HS-27A (cell line): Measurements from ENCODE around the gene SEPTIN8.

Experiments used
- DNase-seq: peaks from one replicate; pipeline ENCODE4 v3.0.0-alpha.2; 2012; ENCODE audit warnings: low read depth, missing footprints

The SEPTIN8 gene

DNA sequence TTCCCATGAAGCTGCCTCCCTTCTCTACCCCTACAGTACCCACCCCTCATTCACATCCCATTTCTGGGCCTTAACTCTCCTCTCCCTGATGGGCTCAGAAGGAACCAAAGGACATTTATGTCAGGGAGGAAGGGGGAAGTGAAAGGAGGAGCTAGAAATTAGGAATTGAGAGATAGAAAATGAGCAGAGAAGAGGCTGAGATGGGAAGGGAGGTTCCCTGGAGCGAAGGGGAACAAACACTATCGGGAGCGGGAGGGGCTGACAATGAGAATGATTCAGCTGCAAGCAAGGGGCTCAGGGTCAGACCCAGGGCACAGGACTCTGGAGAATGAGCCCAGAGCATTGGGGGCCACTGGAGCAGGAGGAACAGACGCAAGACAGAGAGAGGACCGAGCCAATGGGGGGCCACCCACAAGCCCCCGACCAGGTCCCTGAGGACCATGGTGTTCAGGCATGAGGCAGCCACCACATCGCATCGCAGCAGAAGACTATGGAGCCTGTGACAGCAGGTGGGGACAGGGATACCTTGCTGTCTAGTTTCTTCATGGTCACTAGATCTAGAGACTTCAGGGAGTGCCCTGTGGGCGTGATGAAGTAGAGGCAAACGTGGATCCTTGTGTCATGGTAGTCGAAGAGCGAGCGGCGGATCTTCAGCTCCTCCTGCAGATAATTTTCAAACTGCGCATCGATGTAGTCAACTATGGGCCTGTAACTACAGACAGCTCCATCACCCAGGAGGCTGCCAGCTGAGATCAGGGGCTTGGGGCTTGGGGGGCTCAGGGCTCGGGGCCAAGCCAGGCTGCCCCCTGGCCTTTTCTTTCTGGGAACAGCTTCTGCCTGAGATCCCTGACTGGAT lies 13.6 kb downstream of the SEPTIN8 start:
- no peak for DNase-seq

DNA sequence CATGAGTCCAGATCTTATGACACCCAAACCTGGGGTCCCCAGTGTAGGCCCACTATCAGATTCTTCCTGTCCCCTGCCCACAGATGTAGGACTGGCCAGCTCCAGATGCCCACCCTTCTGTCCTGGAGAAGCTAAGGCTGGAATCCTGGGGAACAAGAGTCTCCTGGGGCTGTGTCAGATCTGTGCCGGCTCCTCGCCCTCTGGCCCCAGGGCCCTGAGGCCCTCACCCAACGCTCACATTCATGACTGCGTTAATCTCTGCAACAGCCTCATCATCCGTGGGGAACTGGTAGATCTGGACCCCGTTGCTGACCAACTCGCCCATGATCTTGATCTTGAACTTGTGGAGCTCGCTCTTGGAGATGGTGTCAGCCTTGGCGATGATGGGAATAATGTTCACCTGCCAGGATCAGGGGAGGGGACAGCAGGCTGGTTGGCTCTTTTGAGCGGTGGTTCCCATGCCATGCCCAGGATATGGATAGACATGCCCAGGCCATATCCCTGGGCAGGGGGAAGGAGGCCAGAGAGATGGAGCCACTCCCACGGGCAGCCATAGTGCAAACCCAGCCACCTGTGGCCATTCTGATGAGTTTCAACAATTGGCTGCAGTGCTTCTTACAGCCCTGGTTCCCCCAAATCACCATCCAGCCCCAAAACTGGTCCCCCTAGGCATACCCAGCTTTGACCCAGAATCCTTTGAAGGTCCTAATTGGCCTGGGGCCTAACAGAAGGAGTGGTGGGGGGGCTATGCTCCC lies 14.6 kb downstream of the SEPTIN8 start:
- no peak for DNase-seq

DNA sequence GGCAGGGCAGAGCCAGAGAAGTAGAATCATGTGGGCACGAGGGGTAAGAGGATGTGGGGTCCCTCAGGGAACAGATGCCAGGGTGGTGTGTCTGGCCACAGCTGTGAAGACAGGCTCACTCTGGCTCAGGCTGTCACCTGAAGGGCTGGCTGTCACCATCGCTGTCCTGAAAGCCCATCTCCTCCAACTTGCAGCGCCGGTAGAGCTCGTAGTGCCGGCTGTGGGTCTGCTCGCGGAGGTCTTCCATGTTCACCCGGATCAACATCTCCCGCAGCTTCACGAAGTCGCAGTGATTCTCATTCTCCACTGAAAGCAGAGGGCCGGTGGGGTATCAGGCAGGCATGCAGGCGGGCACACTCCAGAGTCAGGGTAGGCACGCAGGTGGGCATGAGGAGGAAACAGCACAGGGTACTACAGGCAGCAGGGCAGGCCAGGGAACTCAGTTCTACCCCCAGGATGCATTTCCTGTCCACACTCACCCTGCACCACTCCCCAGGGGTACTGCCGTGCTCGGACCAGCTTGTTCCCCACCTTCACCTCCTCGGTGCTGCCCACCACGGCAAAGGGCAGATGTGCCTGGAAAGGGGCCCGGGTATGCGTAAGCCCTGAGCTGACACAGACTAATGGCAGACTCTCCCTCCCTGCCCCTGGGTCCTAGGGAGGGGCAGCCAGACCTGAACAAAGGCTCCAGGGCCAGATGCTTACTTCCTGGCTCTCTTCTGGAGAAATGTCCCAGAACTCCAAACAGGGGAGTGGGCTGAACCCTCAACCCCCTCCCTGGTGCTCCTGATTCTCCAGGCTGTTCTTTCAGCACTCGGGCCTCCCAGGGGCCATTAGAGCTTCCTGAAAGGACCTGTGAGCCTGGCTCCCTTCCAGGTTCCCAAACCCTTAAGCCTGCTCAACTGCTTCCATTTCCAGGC lies 15.5 kb downstream of the SEPTIN8 start:
- DNase-seq = no peak

DNA sequence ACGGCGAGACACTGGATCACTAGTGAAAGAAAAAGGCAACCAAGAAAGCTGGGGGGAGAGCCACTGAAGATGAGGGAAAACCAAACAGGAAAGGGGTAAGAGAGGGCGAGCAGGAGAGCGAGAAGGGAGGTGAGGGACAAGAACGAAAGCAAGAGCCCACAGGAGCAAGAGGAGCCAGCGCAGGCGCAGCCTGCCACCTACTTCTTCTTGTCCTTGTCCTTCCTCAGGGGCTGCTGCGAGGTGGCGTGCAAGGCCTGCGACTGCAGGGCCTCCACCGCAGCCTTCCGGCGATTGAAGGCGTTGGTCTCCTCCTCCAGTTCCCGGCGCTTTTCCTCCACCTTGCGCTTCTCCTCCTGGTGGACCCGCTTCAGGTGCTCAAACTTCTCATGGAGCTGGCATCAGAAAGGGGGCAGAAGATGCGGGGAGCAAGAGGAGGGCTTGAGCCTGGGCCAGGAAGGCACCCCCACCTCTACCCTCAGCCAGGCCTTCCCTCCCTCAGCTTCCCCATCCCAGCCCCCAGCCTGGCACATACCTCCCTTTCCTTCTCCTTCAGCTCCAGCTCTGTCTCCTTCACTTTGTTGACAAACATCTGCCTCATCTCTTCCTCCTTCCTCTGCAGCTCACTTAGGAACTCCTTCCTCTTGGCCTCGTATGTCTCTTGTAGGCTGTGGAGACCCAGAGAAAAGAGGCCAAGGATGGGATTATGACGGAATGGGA lies 16.3 kb downstream of the SEPTIN8 start:
- no peak for DNase-seq

DNA sequence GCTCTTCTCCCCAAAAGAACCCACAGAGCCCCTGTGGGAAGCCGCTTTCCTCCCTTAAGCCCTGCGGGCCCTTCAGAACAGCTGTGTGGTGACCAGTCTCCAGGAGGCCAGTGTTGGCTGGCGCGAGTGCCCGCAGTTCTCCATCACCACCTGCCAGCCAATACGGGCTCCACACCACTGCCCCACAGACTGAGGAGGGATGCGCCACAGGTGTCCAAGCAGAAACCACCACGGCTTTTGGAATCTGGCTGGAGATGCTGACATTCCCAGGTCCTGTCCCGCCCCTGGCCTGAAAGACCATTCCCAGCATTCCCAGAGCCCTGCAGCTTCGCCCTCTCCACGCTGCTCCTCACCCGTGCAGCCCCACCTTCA lies 17.0 kb downstream of the SEPTIN8 start:
- no peak for DNase-seq

DNA sequence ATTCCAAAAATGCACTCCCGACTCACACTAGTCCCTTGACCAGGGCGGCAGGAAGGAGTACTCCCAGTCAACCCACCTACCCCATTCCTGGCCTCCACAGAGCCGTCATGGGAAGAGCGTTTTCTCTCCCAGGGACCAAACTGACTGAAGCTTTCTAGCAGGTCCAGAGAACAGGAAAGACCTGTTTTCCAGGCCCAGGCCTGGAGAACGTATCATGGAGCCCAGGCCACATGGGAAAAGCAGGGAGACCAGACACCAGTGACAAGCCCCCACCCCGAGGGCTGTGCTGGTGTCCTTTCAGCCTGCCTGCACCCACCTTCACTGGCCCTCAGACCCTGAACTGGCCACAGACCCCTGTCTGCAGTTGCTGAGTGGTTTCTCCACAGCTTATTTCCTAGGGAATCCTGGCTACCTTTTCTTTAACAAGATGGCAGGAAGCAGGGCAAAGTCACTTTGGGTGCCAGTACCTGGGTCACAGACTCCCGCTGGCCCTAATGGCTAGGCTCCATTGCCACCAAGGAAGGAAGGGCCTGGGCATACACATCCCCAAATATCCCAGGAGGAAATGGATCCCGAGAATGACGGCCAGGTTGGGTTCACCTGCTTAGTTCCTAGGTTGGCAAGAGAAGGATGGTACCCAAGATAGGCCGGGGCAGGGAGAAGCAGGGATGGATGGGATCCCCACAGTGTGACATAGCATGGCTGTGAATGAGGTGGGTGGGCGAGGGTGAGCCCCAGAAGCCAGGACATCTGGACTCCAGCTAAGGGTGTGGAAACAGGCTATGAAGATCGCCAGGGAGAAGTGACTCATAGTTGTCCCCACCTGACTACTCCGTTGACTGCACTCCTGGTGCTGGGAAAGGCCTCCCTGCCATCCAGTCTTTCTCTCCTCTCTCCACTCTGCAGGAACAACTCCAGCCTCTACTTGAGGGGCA lies 17.7 kb downstream of the SEPTIN8 start:
- DNase-seq = no peak

DNA sequence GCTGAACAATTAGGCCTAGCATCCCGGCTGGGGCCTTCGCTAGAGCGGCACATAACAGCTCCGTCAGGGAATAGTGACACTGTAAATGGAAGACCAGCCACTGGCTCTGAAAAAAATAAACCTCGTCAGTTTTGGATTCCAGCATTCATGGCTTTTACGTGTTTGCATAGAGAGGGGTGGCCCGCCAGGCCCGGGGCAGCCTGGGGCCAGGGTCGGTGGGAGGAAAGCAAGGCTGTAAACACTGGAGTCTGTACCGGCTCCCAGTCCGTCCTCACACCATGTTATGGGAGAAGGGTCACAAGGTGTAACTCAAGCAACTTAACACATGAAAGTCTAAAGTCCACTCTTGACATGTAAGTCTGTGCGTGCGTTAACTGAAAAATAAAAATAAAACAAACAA lies 18.6 kb downstream of the SEPTIN8 start:
- no peak for DNase-seq

DNA sequence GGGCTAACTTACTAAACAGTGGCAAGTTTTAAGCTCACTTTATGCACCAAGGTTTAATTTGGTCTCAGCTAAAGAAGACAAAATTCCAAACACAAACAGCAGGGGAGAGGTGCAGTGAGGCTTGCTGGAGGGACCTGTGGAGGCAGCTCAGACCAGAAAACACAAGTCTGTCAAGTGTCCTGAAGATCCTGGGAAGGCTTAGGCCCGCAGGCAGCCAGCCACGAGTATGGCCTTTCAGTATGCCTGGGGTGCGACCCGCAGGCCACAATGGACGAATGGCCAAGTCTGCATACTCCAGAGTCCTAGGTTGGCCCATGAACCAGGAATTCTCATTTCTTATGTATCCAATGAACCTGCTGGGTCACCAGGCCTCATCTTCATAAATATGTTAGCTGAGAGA lies 20.5 kb downstream of the SEPTIN8 start:
- DNase-seq = no peak

DNA sequence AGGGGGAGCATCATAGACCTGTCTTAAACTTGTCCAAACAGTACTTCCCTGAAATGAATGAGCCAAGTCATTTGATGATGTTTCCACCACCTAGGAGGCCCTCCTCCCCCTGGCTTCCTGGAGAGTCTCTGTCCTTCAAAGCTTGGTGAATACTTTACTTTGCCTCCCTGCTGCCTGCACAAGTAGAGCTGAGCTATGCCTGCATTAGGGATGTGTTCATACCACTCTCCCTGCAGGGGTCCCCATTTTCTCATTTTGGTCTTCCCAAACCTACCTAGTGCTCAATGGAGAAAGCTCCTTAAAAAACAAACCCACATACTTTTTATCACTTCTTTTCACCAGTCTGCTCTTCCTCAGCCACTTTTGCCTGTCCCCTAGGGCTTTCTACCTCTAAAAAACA lies 22.1 kb downstream of the SEPTIN8 start:
- no peak for DNase-seq

DNA sequence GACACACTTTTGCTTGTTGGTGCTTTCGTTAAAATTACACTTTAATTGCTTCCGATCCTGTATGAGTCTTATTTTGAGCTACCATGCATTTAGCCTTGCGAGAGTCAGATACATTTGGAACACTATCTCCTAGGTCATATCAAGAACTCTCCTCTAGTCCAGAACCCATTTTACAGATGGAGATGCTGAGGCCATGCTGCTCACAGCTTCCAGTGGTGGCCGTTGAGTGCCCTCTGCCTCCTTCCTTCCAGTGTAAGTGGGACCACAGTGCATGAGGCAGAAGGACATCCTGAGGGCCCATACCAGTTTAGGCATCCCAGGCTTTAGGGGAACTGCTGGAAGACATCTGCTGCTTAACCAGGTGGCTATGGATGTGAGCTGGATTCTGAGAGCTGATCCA lies 22.9 kb downstream of the SEPTIN8 start:
- no peak for DNase-seq

DNA sequence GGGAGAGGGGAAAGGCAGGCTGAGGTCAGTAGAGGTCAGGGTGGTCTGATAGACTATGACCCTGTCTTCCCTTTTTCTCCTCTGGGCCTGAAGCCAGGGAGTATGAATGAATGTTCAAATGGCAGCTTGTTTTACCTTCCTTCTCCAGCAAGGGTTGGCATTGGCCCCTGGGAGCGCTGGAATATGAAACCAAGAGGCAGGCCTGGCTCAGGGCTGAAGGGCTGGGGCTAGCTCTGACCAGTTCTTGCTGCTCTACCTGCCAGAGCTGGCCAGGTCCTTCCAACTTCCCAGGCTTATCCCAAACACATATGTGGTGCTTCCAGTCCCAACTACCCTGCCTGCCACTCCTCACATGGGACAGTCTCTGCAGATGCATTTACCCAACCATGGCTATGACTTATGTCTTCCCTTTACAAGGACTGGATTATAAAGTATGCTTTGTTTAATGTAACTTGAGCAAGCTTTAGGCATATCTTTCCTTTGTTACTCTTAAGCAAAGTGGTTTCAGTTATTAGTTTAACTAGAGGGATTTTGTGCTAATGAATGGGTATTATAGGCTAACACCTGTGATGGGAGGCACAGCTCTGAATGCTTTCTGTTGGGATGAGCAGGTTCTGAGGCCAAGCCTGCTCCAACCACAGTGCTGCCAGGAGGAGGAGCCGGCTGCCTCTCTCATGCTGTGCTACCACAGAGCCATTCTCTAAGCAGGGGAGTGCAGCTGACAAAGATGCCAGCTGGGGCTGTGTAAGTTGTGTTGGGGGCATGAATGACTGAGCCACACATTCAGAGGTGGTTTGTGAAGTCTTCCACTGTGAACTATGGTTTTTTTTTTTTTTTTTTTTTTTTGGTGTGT lies 23.7 kb downstream of the SEPTIN8 start:
- no peak for DNase-seq

DNA sequence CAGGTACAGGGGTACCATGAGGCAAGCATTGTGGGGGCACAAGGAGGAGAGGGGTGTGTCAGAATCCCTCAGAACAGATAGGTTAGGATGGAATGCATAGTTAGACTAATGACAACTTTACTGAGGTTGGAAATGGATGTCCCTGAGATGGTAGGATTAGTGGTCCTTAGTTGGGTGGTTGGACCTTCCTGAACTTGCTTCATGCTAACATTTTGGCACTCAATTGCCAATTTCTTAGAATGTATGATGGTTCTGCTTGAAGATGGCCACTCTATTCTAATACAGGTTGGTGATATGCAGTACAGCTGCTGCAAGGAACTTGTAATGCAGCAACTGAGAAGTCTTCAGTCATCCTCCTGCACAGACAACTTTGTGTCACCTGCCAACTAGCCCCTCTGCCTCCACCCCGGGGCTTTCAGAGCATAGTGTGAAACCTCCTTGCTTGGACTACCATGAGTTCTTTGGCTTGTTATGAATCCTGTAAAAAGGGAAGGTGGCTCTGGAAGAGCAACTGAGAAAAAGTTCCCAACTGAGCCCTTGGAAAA lies 24.4 kb downstream of the SEPTIN8 start:
- no peak for DNase-seq

DNA sequence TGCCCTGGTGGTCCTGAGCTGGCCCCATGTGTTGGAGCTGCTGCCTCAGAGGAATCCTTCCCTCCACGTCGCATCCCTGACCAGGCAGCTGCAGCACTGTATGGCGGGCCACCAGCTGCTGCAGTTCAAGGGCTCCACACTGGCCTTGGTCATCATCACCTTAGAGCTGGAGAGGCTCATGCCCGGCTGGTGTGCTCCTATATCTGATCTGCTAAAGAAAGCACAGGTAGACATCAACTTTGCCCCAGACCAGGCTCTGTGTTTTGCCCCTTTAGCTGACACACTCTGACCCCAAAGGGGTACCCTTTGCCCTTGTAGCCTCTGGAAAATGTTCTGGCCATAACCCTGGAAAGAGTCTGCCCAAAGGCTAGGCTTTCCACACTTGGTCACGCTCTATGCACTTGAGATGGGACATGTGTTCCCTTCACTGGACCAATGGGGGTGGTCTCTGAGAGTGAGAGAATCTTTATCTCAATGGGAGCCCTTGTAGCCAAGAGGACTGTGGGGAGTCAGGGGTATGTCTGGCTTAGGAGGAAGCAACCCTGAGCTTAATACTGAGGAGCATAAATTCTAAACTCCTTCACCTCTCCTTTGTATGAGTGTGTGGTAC lies 25.0 kb downstream of the SEPTIN8 start:
- DNase-seq = no peak

DNA sequence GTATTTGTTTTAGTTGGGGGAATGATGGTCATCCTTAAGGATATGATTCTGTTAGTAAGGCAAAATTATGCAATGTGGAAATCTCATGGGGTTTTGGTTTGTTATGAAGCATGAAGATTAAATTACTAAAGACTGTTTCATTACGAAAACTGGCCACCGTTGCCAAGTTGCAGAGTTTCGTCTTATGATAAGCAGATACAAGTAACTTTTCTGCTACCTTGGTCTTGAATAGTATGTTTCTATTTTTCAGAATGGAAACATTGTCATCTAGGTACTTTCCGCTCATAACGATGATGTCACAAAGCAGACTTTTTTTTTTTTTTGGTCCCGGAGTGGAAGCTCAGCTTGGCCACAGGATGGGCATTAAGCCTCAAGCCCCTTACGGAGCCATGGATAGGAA lies 25.6 kb downstream of the SEPTIN8 start:
- no peak for DNase-seq

DNA sequence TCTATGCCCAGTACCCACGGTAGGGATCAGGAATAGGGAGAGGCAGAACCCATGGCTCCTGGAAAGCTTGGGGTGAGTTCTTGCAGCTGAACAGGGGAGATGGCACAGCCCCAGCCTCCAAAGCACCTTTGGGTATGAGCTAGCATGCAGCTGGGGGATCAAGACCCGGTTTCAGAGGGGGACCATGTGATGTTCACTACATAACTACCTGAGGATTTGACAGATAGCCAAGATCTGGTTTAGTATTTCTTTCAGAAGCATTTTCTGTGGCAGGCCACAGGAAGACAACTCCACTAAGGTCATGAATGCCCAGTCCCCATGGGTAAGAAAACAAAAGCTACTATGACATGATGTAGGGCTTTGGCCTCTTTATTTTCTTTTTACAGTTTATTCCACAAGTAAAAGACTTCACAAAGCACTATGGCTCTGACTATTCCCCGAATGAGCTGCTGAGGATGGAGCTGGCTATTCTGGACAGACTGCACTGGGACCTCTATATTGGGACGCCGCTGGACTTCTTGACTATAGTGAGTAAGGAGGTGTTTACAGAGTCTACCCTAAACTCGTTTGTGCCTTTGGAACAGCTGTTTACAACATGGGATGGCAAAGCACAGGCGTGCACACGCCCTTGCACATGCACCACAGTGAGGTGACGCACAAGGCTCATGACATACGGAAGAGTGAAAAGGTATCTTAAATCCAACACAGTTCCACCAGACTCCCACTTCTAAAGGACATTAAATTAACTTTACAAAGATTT lies 26.4 kb downstream of the SEPTIN8 start:
- no peak for DNase-seq

DNA sequence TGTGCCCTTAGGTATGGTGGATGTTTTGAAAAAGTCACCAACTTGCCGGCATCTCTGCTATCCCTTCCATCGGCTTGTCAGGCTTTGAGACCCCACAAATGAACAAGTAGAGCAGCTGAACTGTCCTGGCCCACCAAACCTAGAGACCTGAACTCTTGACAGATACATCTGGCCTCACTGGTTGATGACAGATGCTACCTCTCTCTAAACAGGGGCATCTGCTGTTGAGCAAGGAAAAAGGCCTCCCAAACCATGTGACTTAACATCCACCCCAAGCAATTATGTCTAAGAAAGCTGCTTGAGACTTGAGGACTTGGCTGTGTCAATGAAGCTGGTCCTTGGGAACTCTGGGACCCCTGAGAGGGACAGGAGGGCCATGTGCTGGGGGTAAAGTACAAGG lies 27.5 kb downstream of the SEPTIN8 start:
- DNase-seq = no peak

DNA sequence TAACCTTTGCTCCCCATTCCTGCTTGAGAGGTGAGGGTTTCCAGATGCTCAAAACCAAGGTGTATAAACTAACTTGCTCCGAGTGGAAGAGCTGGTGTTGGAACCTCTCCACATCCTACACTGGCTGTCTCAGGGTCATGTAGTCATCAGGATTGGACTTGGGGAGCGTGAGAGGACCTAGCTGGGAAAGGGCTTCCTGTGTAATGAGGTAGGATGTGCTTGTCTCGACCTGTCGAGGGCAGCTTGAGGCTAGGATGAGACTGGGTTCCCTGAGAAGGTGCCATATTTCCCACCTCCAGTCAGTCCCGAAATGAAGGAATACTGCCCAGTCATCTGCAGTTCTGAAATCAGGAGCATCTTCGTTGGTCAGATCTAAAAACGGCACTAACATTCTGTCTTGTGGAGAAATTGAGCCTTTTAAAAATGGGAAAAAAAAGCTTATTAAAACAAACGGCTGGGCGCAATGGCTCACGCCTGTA lies 28.5 kb downstream of the SEPTIN8 start:
- DNase-seq = no peak
